Amniotic stem cell (primary cell): Measurements from ENCODE around the gene HNRNPH1.
"Not testable (repeated sequence)": the region's sequence is repeated elsewhere in the genome, so short reads cannot be mapped to it uniquely, and the experiment has no call there.

ENCODE experiments used
- DNase-seq: peaks from one replicate; lab custom pipeline; 2025; lab: John Stamatoyannopoulos, UW

Gene HNRNPH1

GRCh38 chr5:179623003-179623905, at the start of gene HNRNPH1:
HNRNPH1 (minus strand) TSS chr5:179623671; CDS start chr5:179623133, 538 bp downstream.
- peak; percentile 96 for DNase-seq

GRCh38 chr5:179668391-179668790, 44.9 kb upstream of the HNRNPH1 start:
- DNase-seq: no peak

GRCh38 chr5:179661647-179662046, 38.2 kb upstream of the HNRNPH1 start:
- not testable (repeated sequence) for DNase-seq

- DNase-seq: not testable (repeated sequence)
Observed at GRCh38 chr5:179658179-179658856, 34.8 kb upstream of the HNRNPH1 start.

- not testable (repeated sequence) for DNase-seq
Observed at GRCh38 chr5:179657302-179658178, 34.1 kb upstream of the HNRNPH1 start.

GRCh38 chr5:179653135-179653534, 29.7 kb upstream of the HNRNPH1 start:
- not testable (repeated sequence) for DNase-seq

- not testable (repeated sequence) for DNase-seq
Observed at GRCh38 chr5:179650245-179650644, 26.8 kb upstream of the HNRNPH1 start.

GRCh38 chr5:179649166-179649703, 25.8 kb upstream of the HNRNPH1 start:
- DNase-seq: not testable (repeated sequence)

GRCh38 chr5:179648410-179648809, 24.9 kb upstream of the HNRNPH1 start:
- DNase-seq: no peak

GRCh38 chr5:179644766-179645165, 21.3 kb upstream of the HNRNPH1 start:
- DNase-seq: not testable (repeated sequence)

- not testable (repeated sequence) for DNase-seq
Observed at GRCh38 chr5:179643141-179643920, 19.9 kb upstream of the HNRNPH1 start.

- DNase-seq: not testable (repeated sequence)
Observed at GRCh38 chr5:179642626-179643025, 19.2 kb upstream of the HNRNPH1 start.

- DNase-seq: not testable (repeated sequence)
Observed at GRCh38 chr5:179641745-179642144, 18.3 kb upstream of the HNRNPH1 start.

GRCh38 chr5:179639296-179639695, 15.8 kb upstream of the HNRNPH1 start:
- not testable (repeated sequence) for DNase-seq

GRCh38 chr5:179634370-179635172, 11.1 kb upstream of the HNRNPH1 start:
- DNase-seq: not testable (repeated sequence)

GRCh38 chr5:179633501-179634369, 10.3 kb upstream of the HNRNPH1 start:
- not testable (repeated sequence) for DNase-seq

GRCh38 chr5:179624841-179625271, 1.4 kb upstream of the HNRNPH1 start:
- DNase-seq: no peak

GRCh38 chr5:179623906-179624741, 653 bp upstream of the HNRNPH1 start:
- DNase-seq: peak; percentile 20
